Mesothelial cell of epicardium (in vitro differentiated cells): ENCODE measurements around the gene OPCML. TPM values are rescaled to one million over a fixed set of nuclear protein-coding genes. Genes with fewer than 3 reads are reported as not detected.

Experiments
- DNase-seq, 2 experiments: peaks; one replicate each; pipeline ENCODE4 v3.0.0; 2021; ENCODE audit warnings: low spot score in 2 of 2; ENCODE audit not compliant: unreplicated experiment in 2 of 2
- H3K27ac Mint-ChIP-seq: 2 replicates; pipeline ENCODE4 v1.8.0; 2021; ENCODE audit warnings: mixed read lengths
- H3K27me3 Mint-ChIP-seq: 2 replicates; pipeline ENCODE4 v1.8.0; 2021; ENCODE audit warnings: low read depth, mixed read lengths
- H3K36me3 Mint-ChIP-seq: 2 replicates; pipeline ENCODE4 v1.8.0; 2021; ENCODE audit warnings: mixed read lengths
- H3K4me1 Mint-ChIP-seq: 2 replicates; pipeline ENCODE4 v1.8.0; 2021; ENCODE audit warnings: mixed read lengths
- H3K4me3 Mint-ChIP-seq: 2 replicates; pipeline ENCODE4 v1.8.0; 2021; ENCODE audit warnings: mild to moderate bottlenecking, moderate library complexity, mixed read lengths
- H3K9me3 Mint-ChIP-seq: 2 replicates; pipeline ENCODE4 v1.8.0; 2021; ENCODE audit warnings: mixed read lengths
- total RNA-seq: library from RNA; stranded (reverse); gene quantifications from 3 replicates; pipeline ENCODE4 v1.2.1, GENCODE V29; 2021
- TF ChIP-seq, protein P1 (sequence below): fragments of 200-600 bp; sonication (generic); IDR thresholded peaks from one replicate; pipeline ENCODE4 v1.5.0; 2021; ENCODE audit warnings: antibody characterized with exemption; ENCODE audit not compliant: unreplicated experiment

Gene OPCML
- total RNA-seq, 1 donor from 2014 or later = 3.0 TPM

DNA sequence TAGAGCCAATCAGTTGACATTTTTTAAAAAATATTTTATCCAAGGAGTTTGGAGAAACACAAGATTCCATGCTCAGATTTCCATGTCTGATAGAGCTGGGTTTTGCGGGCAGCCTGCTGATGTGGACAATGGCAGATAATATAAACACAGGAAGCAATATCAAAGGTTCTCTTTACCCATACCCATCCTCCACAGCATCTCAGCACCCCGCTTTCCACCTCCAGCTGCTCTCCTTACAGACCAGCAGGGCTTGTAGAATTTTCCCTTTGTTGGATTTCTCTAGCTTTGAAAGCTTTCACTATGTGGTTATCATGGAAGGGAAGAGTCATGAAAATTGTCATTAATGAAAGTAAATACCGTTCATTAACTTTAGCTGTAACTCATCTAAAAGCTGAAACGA, 746.4 kb downstream of the OPCML start:
- Mint-ChIP-seq H3K4me3 (no peak overlapping the region), H3K4me1 (no peaks in the 10 kb centered on the region), H3K36me3 (no peaks in the 10 kb centered on the region), H3K27ac (no peak overlapping the region), H3K27me3 (peaks cover 8% of the 10 kb centered on the region), H3K9me3 (no peaks in the 10 kb centered on the region)
- no peak for DNase-seq
- TF ChIP-seq, protein P1, sequence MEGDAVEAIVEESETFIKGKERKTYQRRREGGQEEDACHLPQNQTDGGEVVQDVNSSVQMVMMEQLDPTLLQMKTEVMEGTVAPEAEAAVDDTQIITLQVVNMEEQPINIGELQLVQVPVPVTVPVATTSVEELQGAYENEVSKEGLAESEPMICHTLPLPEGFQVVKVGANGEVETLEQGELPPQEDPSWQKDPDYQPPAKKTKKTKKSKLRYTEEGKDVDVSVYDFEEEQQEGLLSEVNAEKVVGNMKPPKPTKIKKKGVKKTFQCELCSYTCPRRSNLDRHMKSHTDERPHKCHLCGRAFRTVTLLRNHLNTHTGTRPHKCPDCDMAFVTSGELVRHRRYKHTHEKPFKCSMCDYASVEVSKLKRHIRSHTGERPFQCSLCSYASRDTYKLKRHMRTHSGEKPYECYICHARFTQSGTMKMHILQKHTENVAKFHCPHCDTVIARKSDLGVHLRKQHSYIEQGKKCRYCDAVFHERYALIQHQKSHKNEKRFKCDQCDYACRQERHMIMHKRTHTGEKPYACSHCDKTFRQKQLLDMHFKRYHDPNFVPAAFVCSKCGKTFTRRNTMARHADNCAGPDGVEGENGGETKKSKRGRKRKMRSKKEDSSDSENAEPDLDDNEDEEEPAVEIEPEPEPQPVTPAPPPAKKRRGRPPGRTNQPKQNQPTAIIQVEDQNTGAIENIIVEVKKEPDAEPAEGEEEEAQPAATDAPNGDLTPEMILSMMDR = no peak

DNA sequence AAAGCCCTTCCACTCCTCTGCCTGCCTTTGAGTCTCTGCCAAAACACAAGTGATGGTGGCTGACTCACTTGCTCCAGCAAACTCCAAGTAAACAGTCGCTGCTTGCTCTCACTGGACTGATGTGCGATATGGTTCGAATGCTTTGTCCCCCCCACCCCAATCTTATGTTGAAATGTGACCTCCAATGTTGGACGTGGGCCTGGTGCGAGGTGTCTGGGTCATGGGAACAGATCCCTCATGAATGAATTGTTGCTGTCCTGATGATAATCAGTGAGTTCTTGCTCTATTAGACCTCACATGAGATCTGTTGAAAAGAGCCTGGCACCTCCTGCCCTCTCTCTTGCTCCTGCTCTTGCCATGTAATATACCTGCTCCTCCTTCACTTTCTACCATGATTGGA, 747.9 kb downstream of the OPCML start:
- Mint-ChIP-seq H3K9me3 (no peaks in the 10 kb centered on the region), H3K36me3 (no peaks in the 10 kb centered on the region)

DNA sequence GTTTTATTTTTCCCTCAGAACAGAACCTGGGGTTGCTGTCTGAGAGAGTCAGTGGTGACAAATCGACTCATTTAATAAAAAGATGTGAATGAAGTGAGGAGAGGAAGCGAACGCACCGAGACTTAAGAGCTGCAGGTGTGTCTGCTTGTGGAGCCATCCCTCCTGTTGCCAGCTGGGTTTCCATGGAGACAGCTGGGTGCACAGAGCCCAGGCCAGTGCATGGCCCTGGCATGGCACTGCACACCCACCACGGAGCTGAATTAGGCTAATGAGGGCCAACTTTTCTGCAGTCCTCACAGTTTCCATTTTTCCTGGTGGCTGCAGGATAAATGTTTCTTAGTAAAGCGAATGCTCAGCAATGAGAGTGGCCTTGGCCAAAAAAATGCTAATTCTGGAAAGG, 750.2 kb downstream of the OPCML start:
- TF ChIP-seq, protein P1 = no peak
- no peaks in the 10 kb centered on the region for H3K9me3 Mint-ChIP-seq
- H3K4me1 Mint-ChIP-seq = peaks cover 8% of the 10 kb centered on the region
- peaks cover 11% of the 10 kb centered on the region for H3K27me3 Mint-ChIP-seq
- DNase-seq = no peak
- no peak overlapping the region for H3K4me3 Mint-ChIP-seq
- H3K27ac Mint-ChIP-seq = no peak overlapping the region
- no peaks in the 10 kb centered on the region for H3K36me3 Mint-ChIP-seq

More for the DNA sequence above, 747.9 kb downstream of the OPCML start:
- H3K4me1 Mint-ChIP-seq = peaks cover 5% of the 10 kb centered on the region
- H3K27ac Mint-ChIP-seq = no peak overlapping the region
- H3K4me3 Mint-ChIP-seq = no peak overlapping the region
- TF ChIP-seq, protein P1 = no peak
- peaks cover 6% of the 10 kb centered on the region for H3K27me3 Mint-ChIP-seq
- DNase-seq = no peak

DNA sequence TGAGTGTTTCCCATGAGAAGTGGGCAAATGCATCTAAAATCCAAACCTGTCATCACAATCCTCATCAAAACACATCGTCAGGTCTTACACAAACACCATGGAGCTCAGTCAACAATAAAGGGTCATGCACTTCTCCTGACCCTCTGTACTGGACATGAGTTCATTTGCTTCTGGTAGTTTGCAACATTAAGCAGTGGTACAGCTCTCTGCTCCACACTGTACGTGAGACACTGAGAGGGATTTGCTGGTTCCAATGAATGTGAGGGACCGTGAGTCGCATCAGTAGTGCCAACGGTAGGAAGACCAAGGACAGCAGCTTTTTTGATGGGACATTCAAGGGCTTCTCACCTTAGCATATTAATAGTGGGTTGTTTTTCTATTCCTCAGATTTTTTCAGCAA, 752.3 kb downstream of the OPCML start:
- no peak for DNase-seq
- peaks cover 23% of the 10 kb centered on the region for H3K27me3 Mint-ChIP-seq
- peaks cover 8% of the 10 kb centered on the region for H3K4me1 Mint-ChIP-seq
- TF ChIP-seq, protein P1 = no peak
- no peaks in the 10 kb centered on the region for H3K9me3 Mint-ChIP-seq
- H3K4me3 Mint-ChIP-seq = no peak overlapping the region
- H3K27ac Mint-ChIP-seq = no peak overlapping the region
- H3K36me3 Mint-ChIP-seq = no peaks in the 10 kb centered on the region

DNA sequence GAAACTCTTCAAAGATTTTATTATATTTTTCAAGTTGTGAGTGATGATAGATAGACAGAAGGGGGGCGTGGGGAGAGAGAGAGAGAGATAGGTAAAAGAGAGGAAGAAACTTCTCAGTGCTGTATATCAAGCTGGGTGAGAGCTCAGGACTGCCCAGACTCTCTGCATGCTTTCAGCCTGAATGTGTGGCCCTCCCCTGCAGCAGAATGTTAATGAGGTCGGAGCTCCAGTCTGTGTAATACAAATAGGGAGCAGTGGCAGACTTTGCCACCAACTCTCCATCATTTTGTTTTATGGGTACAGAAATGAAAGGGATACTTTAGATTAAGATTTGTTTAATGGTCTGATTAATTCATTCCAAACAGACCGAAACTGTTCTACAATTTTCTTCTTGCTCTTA, 752.8 kb downstream of the OPCML start:
- H3K27me3 Mint-ChIP-seq = peaks cover 26% of the 10 kb centered on the region
- H3K9me3 Mint-ChIP-seq = no peaks in the 10 kb centered on the region
- H3K4me3 Mint-ChIP-seq = no peak overlapping the region
- TF ChIP-seq, protein P1 = no peak
- no peak overlapping the region for H3K27ac Mint-ChIP-seq
- no peaks in the 10 kb centered on the region for H3K36me3 Mint-ChIP-seq
- H3K4me1 Mint-ChIP-seq = peaks cover 8% of the 10 kb centered on the region
- DNase-seq = no peak
